Measurements from ENCODE around the gene IGF2BP2.
A peak's percentile ranks its signal among the peaks of the same experiment; 100 is the strongest.
"Not testable (repeated sequence)": the region's sequence is repeated elsewhere in the genome, so short reads cannot be mapped to it uniquely, and the experiment has no call there.

Gene IGF2BP2

DNA sequence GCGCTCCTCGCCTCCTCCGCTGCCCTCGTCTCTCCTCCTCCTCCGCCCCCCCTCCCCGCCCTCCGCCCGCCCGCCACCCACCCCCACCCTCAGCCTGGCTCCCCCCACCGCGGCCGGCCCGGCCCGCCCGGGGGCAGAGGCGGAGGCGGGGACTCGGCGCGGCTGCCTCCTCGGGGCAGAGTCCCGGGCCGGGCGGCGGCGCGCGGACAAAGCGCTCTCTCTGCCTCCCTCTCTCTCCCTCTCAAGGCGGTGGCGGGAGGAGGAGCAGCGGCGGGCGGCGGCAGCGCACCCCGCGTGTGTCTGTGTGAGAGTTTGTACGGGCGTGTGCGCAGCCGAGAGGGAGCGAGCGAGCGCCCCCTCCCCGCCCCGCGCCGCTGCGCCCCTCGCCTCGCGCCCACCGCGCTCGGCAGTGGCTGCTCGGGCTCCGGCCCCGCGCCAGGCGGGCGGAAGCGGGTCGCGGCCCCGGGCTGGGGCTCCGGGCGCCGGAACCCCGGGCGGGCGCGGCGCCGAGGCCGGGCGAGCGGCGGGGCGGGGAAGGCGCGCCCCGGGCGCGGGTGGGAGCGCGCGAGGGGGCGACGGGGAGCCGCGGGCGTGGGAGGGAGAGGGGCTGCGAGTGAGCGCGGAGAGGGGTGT, at the start of gene IGF2BP2:
Gene IGF2BP2, minus strand, starts transcription at position 37 of the 633 bp plus-strand sequence. CDS start 82 bp downstream, outside the sequence.
- DNase-seq (ENCODE audit: low read depth in 2 of 2): peak in 1 of 2 donors; percentile 47

DNA sequence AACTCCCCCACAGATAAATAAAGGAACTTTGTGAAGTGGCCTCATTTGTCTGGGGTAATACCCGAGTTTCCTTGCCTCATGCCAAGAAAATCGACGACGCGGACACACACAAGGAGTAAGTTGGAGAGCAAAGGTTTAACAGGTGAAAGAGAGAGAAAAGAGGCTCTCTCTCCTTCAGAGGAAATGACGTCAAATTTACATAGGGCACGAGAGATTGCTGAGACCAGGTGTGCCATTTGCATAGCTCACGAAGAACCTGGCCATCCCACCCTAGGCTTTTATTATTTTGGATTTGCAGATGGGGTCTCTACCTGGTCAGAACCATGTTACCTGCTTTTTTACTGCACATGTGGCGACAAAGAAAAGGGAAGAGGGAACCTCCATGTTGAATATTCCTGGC, 49.3 kb upstream of the IGF2BP2 start:
- no peak for DNase-seq (ENCODE audit: low read depth in 2 of 2)

DNA sequence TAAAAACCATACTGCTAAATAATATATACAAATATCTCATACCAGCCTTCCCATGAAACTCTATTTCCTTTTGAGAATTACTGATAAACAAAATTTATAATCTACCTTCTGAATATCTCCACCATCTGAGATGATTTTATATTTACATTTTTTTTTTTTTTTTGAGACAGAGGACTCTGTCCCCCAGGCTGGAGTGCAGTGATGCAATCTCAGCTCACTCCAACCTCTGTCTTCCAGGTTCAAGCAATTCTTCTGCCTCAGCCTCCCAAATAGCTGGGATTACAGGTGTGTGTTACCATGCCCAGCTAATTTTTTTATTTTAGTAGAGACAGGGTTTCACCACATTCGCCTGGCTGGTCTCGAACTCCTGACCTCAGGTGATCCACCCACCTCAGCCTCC, 42.8 kb upstream of the IGF2BP2 start:
- no peak for DNase-seq (ENCODE audit: low read depth in 2 of 2)

DNA sequence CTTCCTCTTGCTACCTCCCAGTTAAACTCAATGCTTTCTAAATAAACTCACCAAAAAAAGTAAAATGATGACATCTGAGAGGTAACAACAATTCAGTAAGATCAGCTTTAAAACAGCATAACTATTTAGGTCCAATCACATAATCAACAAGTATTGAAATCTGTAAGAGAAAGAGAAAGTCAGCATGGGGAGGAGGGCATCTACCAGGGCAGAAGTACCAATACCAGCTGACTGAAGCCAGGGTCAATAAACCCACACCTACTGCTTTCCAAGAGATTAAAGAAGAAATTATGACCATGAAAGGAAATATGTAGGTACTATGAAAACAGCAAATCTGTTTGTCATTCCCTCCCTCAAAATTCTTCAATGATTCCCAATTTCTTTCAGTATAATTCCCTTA, 42.2 kb upstream of the IGF2BP2 start:
- no peak for DNase-seq (ENCODE audit: low read depth in 2 of 2)

DNA sequence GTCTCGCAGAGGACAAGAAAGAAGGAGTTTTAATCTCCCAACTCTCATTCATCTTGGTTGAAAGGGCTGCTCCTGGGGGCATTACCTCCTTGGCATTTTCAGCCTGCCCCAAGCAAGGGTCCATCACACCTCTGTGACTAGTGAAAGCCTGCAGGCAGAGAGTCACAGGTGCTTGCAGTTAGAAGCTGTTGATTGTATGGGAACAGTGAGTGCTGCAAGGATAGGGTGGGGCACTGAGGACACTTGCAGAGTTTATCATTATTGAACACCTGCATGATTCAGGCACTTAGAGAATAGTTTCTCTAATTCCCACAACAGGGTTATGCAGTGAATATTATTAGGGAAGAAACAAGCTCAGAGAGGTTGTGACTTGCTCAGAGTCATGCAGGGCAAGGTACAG, 41.7 kb upstream of the IGF2BP2 start:
- no peak for DNase-seq (ENCODE audit: low read depth in 2 of 2)

DNA sequence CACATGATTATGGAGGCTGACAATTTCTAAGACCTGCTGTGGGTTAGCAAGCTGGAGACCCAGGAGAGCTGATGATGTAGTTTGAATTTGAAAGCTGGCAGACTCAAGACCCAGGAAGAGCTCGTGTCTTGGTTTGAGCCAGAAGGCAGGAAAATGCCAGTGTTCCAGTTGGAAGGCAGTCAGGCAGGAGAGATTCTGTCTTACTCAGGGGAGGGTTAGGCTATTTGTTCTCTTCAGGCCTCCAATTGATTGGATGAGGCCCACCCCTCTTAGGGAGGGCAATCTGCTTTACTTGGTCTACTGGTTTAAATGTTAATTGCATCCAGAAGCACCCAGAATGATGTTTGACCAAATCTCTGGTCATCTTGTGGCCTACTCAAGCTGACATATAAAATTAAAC, 40.4 kb upstream of the IGF2BP2 start:
- no peak for DNase-seq (ENCODE audit: low read depth in 2 of 2)

DNA sequence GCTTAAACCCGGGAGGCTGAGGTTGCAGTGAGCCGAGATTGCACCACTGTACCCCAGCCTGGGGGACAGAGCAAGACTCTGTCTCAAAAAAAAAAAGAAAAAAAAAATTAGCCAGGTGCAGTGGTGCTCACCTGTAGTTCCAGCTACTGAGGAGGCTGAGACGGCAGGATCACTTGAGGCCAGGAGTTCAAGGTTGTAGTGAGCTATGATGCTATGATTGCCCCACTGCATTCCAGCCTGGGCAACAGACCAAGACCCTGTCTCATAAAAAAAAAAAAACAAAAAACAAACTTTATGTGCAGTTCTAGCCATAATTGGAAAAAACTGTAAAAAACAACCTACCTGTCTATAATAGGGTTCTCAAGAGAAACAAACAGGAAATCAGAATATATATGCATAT, 39.9 kb upstream of the IGF2BP2 start:
- no peak for DNase-seq (ENCODE audit: low read depth in 2 of 2)

DNA sequence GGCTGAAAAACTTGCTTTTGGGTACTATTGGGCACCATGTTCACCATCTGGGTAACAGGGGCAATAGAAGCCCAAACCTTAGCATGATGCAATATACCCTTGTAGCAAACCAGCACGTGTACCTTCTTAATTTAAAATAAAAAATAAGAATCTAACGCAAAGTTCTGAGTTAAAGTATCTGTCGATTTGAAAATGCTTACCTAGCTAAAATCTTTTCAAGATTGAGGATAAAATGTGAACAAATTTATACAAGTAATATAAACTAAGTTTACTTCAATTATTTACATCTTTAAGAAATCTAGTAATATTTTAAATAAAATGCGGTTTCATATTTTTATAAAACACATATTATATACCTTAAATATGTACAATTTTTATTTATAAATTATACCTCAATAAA, 38.1 kb upstream of the IGF2BP2 start:
- DNase-seq (ENCODE audit: low read depth in 2 of 2): no peak

DNA sequence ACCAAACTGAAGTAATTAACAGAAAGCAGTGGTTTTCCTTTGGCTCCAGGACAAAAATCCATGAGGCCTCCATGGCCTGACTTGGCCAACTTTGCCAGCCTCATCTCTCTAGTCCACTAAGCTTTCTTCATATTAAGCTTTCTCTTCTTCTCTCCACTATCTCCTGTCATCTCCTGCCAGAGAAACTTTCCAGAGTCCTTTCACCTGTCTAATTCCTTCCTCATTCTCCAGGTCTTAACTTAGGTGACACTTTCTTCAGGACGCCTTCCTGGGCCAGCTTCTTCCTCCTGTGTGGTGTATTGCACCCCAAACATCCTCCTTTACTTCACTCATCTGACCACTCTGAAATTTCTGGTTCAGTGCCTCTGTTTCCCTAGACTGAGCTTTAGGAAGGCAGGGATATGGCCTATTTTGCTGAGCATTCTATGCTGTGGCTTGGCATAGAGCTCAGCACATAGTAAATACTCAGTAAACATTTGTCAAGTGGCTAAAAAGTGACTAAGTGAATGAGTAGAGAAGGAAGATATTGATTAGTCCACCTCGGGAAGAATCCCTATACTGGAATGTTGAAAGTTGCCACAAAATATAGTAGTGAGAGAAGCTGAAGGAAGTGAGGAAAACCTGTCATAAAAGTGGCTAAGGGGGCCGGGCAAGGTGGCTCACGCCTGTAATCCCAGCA, 34.6 kb upstream of the IGF2BP2 start:
- DNase-seq (ENCODE audit: low read depth in 2 of 2): no peak

DNA sequence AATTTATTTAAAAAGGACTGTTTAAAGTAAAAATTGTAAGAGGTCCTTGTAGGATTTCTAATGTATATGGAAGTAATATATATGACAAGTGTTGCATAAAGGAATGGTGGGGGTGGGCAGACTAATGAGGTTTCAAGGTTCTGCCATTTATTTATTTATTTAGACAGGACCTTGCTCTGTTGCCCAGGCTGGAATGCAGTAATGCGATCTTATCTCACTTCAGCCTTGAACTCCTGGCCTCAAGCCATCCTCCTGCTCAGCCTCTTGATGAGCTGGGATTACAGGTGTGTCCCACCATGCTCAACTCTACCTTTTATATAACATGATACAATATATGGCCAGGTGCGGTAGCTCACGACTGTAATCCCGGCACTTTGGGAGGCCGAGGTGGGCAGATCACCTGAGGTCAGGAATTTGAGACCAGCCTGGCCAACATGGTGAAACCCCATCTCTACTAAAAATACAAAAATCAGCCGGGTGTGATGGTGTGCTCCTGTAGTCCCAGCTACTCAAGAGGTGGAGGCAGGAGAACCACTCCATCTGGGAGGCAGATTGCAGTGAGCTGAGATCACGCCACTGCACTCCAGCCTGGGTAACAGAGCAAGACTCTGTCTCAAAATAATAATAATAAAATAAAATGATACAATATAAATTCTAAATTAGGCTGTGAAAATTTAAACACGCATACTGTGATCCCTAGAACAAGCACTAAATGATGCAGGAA, 33.8 kb upstream of the IGF2BP2 start:
- no peak for DNase-seq (ENCODE audit: low read depth in 2 of 2)

DNA sequence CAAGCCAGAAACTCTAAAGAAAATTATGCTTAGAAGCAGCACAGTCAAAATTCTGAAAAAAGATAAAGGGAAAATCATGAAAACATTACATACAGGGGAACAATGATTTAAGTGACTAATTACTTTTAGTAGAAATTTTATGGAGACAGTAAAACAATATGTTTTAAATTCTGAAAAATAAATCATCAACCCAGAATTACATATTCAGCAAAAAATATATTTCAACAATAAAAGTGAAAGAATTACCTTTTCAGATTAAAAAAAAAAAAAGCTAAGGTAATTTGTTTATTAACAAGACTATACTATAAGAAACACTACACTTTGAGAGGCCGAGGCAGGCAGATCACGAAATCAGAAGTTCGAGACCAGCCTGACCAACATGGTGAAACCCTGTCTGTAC, 32.4 kb upstream of the IGF2BP2 start:
- DNase-seq (ENCODE audit: low read depth in 2 of 2): no peak

DNA sequence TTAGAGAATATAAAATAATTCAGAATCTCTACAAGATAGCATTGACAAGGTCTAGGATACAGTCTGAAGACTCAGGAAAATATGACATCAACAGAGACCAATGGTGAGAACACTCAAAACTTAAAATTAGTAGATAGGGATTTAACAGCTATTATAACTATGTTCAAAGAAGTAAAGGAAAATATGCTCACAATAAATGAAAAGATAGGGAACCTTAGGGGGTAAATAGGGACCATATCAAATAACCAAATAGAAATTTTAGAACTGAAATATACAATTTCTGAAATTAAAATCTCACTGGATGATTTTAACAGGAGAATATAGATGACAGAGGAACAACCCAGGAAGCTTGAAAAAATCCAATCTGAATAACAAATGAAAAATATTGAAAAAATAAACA, 31.8 kb upstream of the IGF2BP2 start:
- DNase-seq (ENCODE audit: low read depth in 2 of 2): no peak

DNA sequence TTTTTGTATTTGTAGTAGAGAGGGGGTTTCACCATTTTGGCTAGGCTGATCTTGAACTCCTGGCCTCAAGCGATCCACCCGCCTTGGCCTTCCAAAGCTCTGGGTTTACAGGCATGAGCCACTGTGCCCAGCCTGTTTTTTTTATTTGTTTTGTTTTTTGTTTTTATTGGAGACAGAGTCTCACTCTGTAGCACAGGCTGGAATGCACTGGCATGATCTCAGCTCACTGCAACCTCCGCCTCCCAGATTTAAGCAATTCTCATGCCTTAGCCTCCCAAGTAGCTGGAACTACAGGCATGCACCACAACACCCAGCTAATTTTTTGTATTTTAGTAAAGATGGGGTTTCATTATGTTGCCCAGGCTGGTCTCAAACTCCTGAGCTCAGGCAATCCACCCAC, 28.9 kb upstream of the IGF2BP2 start:
- DNase-seq (ENCODE audit: low read depth in 2 of 2): not testable (repeated sequence)

DNA sequence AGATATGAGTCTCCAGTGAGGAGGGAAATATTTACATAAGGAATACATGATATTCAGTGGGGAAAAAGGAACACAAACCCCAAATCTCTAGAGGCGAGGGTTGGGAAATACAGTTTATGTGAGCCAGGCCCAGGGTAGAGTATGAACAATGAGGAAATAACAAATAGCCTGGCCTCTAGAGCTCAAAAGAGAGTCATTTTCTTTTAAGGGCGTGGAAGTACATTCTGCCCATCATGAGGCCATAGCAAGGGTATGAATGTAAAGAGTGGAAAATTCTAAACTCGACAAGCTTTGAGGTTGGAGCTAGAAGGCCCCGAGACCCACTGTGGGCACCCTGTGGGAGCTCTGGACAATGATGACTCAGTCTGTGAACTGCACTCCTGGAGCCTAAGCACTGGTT, 27.8 kb upstream of the IGF2BP2 start:
- DNase-seq (ENCODE audit: low read depth in 2 of 2): no peak

DNA sequence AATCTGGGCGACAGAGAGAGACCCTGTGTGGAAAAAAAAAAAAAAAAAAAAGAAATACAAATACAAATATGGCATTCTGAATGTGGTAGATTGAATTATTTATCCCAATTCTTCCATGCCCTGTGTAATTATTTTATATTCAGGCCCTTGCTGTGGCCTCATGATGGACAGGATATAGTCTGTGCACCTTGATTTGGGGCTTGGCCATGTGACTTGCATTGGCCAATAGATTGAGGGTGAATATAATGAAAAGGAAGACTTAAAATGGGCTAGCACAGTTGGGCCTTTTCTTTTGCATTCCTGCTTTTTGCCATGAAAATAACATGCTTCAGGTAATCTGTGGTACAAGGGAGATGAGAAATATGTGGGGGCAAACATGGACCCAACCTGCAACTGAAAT, 27.1 kb upstream of the IGF2BP2 start:
- DNase-seq (ENCODE audit: low read depth in 2 of 2): no peak

DNA sequence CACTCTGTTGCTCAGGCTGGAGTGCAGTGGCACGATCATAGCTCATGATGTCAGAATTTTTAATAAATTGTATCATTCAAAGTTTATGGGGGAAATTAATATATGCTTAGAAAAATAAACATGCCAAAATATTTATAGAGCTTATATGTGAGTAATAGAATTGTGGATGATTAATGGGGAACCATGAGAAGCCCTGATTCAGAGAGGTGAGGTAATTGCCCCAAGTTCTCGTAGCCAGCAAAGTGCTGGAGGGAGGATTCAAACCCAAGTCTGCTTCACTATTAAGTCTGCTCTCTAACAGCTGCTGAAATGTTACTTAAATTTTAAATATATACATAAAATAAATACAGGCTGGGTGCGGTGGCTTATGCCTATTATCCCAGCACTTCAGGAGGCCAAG, 26.2 kb upstream of the IGF2BP2 start:
- no peak for DNase-seq (ENCODE audit: low read depth in 2 of 2)

DNA sequence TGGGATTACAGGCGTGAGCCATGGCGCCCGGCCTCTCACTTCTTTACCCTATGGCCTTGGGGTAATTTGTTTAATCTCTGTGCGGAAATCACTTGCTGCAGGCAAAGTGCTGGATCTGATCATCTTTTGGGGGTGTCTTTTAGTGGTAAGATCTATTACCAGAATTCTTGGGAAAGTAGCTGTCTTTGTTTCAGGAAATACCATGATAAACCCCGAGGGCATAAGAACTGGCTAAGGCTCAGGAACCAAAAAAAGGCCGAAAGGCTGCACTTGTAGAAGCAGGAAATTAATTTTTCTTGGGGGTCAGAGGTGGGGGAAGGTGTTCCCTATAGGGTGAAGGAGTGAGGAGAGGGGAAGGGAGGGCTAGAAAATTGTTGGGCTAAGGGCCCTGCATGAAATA, 22.7 kb upstream of the IGF2BP2 start:
- no peak for DNase-seq (ENCODE audit: low read depth in 2 of 2)

DNA sequence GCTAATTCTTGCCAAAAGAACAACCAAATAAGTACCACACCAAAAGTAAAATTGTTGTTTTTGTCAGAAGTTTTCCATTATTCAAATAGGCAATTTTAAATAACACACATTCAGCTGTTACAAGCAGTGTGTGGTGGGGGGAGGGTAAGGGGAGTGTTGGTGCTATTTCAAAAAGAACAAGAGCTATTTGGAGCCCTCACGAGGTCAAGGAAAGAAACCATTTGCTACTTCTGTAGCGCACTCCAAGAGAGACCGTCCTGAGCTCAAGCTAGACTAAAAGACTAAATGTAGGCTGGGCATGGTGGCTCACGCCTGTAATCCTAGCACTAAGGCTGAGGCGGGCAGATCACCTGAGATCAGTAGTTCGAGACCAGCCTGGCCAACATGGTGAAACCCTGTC, 21.2 kb upstream of the IGF2BP2 start:
- no peak for DNase-seq (ENCODE audit: low read depth in 2 of 2)

DNA sequence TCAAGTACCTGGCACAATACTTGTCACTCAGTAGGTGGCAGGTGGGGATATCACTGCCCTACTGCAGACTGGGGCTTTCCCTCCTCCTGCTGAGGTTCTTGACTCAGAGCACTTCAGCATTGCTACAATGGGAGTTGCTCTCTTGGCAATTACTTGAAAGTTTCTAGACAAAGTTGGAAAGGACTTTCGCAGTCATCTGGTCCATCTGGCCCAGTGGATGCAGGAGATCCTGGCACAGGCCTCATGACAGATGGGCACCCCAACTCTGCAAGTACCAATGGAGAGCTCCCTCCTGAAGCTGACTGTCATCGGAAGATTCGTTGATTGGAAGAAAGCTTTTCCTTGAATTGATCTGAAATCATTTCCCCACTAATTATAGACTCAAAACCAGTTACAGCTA, 19.2 kb upstream of the IGF2BP2 start:
- no peak for DNase-seq (ENCODE audit: low read depth in 2 of 2)

DNA sequence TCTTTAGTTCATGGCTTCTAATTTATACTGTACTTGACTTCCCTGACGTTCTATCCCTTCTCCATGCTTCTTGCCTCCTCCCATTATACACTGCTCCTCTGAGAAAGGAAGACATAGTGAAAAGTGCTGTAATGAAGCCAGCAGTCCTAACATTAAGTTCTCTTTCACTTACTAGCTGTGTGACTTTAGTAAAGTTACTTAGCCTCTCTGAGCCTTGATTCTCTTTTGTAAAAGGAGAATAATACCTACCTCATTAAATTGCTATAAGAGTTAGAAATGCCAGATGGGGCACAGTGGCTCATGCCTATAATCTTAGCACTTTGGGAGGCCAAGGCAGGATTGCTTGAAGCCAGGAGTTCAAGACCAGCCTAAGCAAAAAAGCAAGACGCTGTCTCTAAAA, 18.8 kb upstream of the IGF2BP2 start:
- no peak for DNase-seq (ENCODE audit: low read depth in 2 of 2)

DNA sequence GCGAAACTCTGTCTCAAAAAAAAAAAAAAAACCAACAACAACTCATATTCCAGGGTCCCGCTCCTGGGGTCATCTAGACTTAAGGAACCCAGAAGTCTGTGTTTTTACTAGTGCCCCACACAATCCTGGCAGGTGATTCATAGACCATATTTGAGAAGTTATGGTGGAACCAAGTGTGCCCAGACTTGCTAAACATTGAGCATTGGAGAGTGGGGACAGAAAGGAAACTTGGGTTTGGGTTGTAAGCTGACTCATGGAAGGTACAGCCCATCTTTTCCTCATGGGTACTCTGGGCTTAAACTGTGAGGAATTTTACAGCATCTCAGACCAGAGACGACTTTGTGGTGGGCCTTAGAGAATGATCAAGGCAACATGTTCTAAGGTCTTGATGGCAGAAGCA, 18.3 kb upstream of the IGF2BP2 start:
- DNase-seq (ENCODE audit: low read depth in 2 of 2): no peak

DNA sequence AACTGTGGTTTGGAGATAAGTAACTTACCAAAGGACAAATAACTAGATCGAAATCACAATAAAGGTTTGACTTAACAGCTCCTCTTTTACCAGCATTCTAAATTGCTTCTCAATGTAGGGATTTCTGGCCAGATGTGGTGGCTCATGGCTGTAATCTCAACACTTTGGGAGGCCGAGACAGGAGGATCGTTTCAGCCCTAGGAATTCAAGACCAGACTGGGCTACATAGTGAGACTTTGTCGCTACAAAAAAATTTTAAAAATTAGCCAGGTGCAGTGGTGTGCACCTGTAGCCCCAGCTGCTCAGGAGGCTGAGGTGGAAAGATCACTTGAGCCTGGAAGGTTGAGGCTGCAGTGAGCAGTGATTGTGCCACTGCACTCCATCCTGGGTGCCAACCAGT, 17.4 kb upstream of the IGF2BP2 start:
- DNase-seq (ENCODE audit: low read depth in 2 of 2): no peak

DNA sequence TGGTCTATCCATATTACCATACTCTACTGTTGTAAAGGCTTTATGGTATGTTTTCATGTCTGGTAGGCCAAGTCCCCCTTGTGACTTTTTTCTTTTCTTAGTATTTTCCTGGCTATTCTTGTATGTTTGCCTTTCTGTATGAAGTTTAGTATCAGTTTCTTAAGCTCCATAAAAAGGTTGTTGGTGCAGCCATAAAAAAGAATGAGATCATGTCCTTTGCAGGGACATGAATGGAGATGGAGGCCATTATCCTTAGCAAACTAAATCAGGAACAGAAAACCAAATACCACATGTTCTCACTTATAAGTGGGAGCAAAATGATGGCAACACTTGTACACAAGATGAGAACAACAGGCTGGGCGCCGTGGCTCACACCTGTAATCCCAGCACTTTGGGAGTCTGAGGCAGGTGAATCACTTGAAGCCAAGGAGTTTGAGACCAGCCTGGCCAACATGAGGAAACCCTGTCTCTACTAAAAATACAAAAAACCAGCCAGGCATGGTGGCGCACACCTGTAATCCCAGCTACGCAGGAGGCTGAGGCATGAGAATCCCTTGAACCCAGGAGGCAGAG, 13.7 kb upstream of the IGF2BP2 start:
- DNase-seq (ENCODE audit: low read depth in 2 of 2): not testable (repeated sequence)
